Measurements from ENCODE around the gene NACC1. TPM values are rescaled to one million over a fixed set of nuclear protein-coding genes. Genes with fewer than 3 reads are reported as not detected.

Gene NACC1
- total and polyA plus RNA-seq, 2 of the 13 experiments (the other 11 are each of a cell fraction or from before 2014, with no cell fraction given): 31.8 to 42.3 TPM

- TF ChIP-seq, protein P1, sequence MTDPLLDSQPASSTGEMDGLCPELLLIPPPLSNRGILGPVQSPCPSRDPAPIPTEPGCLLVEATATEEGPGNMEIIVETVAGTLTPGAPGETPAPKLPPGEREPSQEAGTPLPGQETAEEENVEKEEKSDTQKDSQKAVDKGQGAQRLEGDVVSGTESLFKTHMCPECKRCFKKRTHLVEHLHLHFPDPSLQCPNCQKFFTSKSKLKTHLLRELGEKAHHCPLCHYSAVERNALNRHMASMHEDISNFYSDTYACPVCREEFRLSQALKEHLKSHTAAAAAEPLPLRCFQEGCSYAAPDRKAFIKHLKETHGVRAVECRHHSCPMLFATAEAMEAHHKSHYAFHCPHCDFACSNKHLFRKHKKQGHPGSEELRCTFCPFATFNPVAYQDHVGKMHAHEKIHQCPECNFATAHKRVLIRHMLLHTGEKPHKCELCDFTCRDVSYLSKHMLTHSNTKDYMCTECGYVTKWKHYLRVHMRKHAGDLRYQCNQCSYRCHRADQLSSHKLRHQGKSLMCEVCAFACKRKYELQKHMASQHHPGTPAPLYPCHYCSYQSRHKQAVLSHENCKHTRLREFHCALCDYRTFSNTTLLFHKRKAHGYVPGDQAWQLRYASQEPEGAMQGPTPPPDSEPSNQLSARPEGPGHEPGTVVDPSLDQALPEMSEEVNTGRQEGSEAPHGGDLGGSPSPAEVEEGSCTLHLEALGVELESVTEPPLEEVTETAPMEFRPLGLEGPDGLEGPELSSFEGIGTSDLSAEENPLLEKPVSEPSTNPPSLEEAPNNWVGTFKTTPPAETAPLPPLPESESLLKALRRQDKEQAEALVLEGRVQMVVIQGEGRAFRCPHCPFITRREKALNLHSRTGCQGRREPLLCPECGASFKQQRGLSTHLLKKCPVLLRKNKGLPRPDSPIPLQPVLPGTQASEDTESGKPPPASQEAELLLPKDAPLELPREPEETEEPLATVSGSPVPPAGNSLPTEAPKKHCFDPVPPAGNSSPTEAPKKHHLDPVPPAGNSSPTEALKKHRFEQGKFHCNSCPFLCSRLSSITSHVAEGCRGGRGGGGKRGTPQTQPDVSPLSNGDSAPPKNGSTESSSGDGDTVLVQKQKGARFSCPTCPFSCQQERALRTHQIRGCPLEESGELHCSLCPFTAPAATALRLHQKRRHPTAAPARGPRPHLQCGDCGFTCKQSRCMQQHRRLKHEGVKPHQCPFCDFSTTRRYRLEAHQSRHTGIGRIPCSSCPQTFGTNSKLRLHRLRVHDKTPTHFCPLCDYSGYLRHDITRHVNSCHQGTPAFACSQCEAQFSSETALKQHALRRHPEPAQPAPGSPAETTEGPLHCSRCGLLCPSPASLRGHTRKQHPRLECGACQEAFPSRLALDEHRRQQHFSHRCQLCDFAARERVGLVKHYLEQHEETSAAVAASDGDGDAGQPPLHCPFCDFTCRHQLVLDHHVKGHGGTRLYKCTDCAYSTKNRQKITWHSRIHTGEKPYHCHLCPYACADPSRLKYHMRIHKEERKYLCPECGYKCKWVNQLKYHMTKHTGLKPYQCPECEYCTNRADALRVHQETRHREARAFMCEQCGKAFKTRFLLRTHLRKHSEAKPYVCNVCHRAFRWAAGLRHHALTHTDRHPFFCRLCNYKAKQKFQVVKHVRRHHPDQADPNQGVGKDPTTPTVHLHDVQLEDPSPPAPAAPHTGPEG (CRISPR knock-in tag; IDR thresholded peaks at IDR 0.05): peak; percentile 37; the same call in 1 of the 2 replicates
- TF ChIP-seq, protein P2, sequence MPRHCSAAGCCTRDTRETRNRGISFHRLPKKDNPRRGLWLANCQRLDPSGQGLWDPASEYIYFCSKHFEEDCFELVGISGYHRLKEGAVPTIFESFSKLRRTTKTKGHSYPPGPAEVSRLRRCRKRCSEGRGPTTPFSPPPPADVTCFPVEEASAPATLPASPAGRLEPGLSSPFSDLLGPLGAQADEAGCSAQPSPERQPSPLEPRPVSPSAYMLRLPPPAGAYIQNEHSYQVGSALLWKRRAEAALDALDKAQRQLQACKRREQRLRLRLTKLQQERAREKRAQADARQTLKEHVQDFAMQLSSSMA (CRISPR knock-in tag; IDR thresholded peaks at IDR 0.05): no peak
- TF ChIP-seq DNMT1 (CRISPR knock-in tag; IDR thresholded peaks at IDR 0.05) (no peak), ZBTB33 (CRISPR knock-in tag; IDR thresholded peaks at IDR 0.05) (peak; percentile 19; the same call in 1 of the 2 replicates), ZNF652 (CRISPR knock-in tag; IDR thresholded peaks at IDR 0.05; ENCODE audit: borderline replicate concordance, low read depth) (peak; percentile 100), PPARG (CRISPR knock-in tag; conservative IDR thresholded peaks at IDR 0.05) (peak; percentile 48; the same call in 1 of the 2 replicates), ZBTB26 (CRISPR knock-in tag; IDR thresholded peaks at IDR 0.05; ENCODE audit: borderline replicate concordance) (no peak), HHEX (CRISPR knock-in tag; IDR thresholded peaks at IDR 0.05) (no peak), ZNF619 (CRISPR knock-in tag; IDR thresholded peaks at IDR 0.05) (no peak), ZFP62 (CRISPR knock-in tag; IDR thresholded peaks at IDR 0.05) (no peak), ETV5 (CRISPR knock-in tag; IDR thresholded peaks at IDR 0.05; ENCODE audit: borderline replicate concordance) (peak; percentile 99), ZNF317 (CRISPR knock-in tag; IDR thresholded peaks at IDR 0.05) (0 out of 2 replicates have a peak, but pooled peaks have one; percentile 31)
- TF ChIP-seq, protein P3, sequence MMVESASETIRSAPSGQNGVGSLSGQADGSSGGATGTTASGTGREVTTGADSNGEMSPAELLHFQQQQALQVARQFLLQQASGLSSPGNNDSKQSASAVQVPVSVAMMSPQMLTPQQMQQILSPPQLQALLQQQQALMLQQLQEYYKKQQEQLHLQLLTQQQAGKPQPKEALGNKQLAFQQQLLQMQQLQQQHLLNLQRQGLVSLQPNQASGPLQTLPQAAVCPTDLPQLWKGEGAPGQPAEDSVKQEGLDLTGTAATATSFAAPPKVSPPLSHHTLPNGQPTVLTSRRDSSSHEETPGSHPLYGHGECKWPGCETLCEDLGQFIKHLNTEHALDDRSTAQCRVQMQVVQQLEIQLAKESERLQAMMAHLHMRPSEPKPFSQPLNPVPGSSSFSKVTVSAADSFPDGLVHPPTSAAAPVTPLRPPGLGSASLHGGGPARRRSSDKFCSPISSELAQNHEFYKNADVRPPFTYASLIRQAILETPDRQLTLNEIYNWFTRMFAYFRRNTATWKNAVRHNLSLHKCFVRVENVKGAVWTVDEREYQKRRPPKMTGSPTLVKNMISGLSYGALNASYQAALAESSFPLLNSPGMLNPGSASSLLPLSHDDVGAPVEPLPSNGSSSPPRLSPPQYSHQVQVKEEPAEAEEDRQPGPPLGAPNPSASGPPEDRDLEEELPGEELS (CRISPR knock-in tag; IDR thresholded peaks at IDR 0.05): peak; percentile 85
These were observed 46.5 kb downstream of the NACC1 start (continued) for GRCh38 chr19:13164343-13165161.

Measured in HepG2 (cell line).